ENCODE results near the gene GGPS1. TPM values are rescaled to one million over a fixed set of nuclear protein-coding genes. Genes with fewer than 3 reads are reported as not detected.

The GGPS1 gene
- total and polyA plus RNA-seq, 4 donors, result 4.8 to 13.2 (median 8.3) TPM

- no peaks in the 10 kb centered on the region for H3K9me3 ChIP-seq (ENCODE audit: control insufficient read depth in 4 of 4, low read length in 3 of 4)
- no peak for TF ChIP-seq RXRA (IDR thresholded peaks at IDR 0.05)
- TF ChIP-seq JUND (IDR thresholded peaks at IDR 0.05), result no peak
- TF ChIP-seq NR2F2 (IDR thresholded peaks at IDR 0.05), result no peak
- TF ChIP-seq EGR1 (IDR thresholded peaks at IDR 0.05; ENCODE audit: low read depth in 2 of 2), result no peak
- no peak for TF ChIP-seq HNF4A (conservative IDR thresholded peaks at IDR 0.05)
- no peak for TF ChIP-seq YY1 (IDR thresholded peaks at IDR 0.05)
- no peak for TF ChIP-seq HNF4G (IDR thresholded peaks at IDR 0.05)
- no peak for TF ChIP-seq RAD21 (IDR thresholded peaks at IDR 0.05)
- TF ChIP-seq, protein P1, sequence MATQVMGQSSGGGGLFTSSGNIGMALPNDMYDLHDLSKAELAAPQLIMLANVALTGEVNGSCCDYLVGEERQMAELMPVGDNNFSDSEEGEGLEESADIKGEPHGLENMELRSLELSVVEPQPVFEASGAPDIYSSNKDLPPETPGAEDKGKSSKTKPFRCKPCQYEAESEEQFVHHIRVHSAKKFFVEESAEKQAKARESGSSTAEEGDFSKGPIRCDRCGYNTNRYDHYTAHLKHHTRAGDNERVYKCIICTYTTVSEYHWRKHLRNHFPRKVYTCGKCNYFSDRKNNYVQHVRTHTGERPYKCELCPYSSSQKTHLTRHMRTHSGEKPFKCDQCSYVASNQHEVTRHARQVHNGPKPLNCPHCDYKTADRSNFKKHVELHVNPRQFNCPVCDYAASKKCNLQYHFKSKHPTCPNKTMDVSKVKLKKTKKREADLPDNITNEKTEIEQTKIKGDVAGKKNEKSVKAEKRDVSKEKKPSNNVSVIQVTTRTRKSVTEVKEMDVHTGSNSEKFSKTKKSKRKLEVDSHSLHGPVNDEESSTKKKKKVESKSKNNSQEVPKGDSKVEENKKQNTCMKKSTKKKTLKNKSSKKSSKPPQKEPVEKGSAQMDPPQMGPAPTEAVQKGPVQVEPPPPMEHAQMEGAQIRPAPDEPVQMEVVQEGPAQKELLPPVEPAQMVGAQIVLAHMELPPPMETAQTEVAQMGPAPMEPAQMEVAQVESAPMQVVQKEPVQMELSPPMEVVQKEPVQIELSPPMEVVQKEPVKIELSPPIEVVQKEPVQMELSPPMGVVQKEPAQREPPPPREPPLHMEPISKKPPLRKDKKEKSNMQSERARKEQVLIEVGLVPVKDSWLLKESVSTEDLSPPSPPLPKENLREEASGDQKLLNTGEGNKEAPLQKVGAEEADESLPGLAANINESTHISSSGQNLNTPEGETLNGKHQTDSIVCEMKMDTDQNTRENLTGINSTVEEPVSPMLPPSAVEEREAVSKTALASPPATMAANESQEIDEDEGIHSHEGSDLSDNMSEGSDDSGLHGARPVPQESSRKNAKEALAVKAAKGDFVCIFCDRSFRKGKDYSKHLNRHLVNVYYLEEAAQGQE (IDR thresholded peaks at IDR 0.05), result no peak
- TF ChIP-seq MAX (IDR thresholded peaks at IDR 0.05), result no peak
- TF ChIP-seq GABPA (IDR thresholded peaks at IDR 0.05 in 1 of 2, conservative IDR thresholded peaks at IDR 0.05 in 1 of 2), result no peak
- no peak for TF ChIP-seq SP1 (IDR thresholded peaks at IDR 0.05)
- TF ChIP-seq, protein P2, sequence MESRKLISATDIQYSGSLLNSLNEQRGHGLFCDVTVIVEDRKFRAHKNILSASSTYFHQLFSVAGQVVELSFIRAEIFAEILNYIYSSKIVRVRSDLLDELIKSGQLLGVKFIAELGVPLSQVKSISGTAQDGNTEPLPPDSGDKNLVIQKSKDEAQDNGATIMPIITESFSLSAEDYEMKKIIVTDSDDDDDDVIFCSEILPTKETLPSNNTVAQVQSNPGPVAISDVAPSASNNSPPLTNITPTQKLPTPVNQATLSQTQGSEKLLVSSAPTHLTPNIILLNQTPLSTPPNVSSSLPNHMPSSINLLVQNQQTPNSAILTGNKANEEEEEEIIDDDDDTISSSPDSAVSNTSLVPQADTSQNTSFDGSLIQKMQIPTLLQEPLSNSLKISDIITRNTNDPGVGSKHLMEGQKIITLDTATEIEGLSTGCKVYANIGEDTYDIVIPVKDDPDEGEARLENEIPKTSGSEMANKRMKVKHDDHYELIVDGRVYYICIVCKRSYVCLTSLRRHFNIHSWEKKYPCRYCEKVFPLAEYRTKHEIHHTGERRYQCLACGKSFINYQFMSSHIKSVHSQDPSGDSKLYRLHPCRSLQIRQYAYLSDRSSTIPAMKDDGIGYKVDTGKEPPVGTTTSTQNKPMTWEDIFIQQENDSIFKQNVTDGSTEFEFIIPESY (IDR thresholded peaks at IDR 0.05), result no peak
- TF ChIP-seq FOXA2 (IDR thresholded peaks at IDR 0.05), result no peak
- no peak for TF ChIP-seq TAF1 (conservative IDR thresholded peaks at IDR 0.05)
- no peak for TF ChIP-seq FOXA1 (IDR thresholded peaks at IDR 0.05)
- no peak for TF ChIP-seq CTCF (IDR thresholded peaks at IDR 0.05; ENCODE audit: low read depth, low read length, missing input control)
- TF ChIP-seq ATF3 (IDR thresholded peaks at IDR 0.05), result no peak
- no peaks in the 10 kb centered on the region for H3K36me3 ChIP-seq (ENCODE audit: control insufficient read depth in 4 of 4, insufficient read depth in 3 of 4, low read depth in 1 of 4, low read length in 3 of 4)
- H3K9ac ChIP-seq (ENCODE audit: low read depth in 1 of 2, low read length in 2 of 2), result no peak overlapping the region
- no peak overlapping the region for H3K4me3 ChIP-seq (ENCODE audit: low read depth in 1 of 3, low read length in 3 of 3)
- peaks cover 10 to 25% (median 15%) of the 10 kb centered on the region in 4 donors for H3K4me1 ChIP-seq (ENCODE audit: control insufficient read depth in 4 of 4, insufficient read depth in 4 of 4, low read length in 3 of 4)
- no peak for DNase-seq (ENCODE audit: low spot score)
- H3K27me3 ChIP-seq (ENCODE audit: control insufficient read depth in 4 of 4, insufficient read depth in 4 of 4, low read length in 3 of 4), result no peaks in the 10 kb centered on the region
- H3K27ac ChIP-seq (ENCODE audit: low read depth in 1 of 2, low read length in 2 of 2), result no peak overlapping the region
- 95% methylated on average over 1 of the region's 1 CpG for WGBS
Measured at GRCh38 chr1:235296729-235297128, 31.6 kb upstream of the GGPS1 start.

Data from liver (tissue), 9 donors.